Thyroid gland (tissue), 4 donors: Measurements from ENCODE around the gene CARMIL1.

Source experiments
- POLR2A ChIP-seq, 2 donors: fragments of 450-650 bp; IDR thresholded peaks; one replicate each; pipeline ENCODE4 v1.6.1; 2017; ENCODE audit warnings: antibody characterized with exemption in 2 of 2, mild to moderate bottlenecking in 2 of 2, moderate library complexity in 1 of 2
- TF ChIP-seq, protein P1 (sequence below), 6 experiments: fragments of 200-600 bp in 3 of 6; fragments of 450-650 bp in 3 of 6; sonication (generic) in 3 of 6; IDR thresholded peaks; one replicate each; pipeline ENCODE4 v1.5.1; 2016 to 2019; ENCODE audit warnings: antibody characterized with exemption in 6 of 6, mild to moderate bottlenecking in 2 of 6, inconsistent platforms in 1 of 6, moderate library complexity in 1 of 6

- TF ChIP-seq, protein P1, sequence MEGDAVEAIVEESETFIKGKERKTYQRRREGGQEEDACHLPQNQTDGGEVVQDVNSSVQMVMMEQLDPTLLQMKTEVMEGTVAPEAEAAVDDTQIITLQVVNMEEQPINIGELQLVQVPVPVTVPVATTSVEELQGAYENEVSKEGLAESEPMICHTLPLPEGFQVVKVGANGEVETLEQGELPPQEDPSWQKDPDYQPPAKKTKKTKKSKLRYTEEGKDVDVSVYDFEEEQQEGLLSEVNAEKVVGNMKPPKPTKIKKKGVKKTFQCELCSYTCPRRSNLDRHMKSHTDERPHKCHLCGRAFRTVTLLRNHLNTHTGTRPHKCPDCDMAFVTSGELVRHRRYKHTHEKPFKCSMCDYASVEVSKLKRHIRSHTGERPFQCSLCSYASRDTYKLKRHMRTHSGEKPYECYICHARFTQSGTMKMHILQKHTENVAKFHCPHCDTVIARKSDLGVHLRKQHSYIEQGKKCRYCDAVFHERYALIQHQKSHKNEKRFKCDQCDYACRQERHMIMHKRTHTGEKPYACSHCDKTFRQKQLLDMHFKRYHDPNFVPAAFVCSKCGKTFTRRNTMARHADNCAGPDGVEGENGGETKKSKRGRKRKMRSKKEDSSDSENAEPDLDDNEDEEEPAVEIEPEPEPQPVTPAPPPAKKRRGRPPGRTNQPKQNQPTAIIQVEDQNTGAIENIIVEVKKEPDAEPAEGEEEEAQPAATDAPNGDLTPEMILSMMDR (IDR thresholded peaks at IDR 0.05): no peak
- no peak for TF ChIP-seq POLR2A (IDR thresholded peaks at IDR 0.05)
These were observed 382.1 kb downstream of the CARMIL1 start for GRCh38 chr6:25661129-25661779.
